ENCODE measurements around the gene TPGS1.
A peak's percentile ranks its signal among the peaks of the same experiment; 100 is the strongest.

TPGS1 gene

GRCh38 chr19:463483-464207 lies 43.7 kb upstream of the TPGS1 start:
- DNase-seq (ENCODE audit: low spot score): no peak

GRCh38 chr19:464208-464545 lies 43.1 kb upstream of the TPGS1 start:
- peaks cover 0 to 28% (median 13%) of the 10 kb centered on the region in 3 experiments for H3K27me3 ChIP-seq (ENCODE audit: control insufficient read depth in 3 of 3, insufficient read depth in 3 of 3, low read depth in 1 of 3, low read length in 3 of 3)
- H3K9me3 ChIP-seq (replicated peaks in 1 of 2; ENCODE audit: control insufficient read depth in 2 of 2, insufficient read depth in 1 of 2, low read depth in 1 of 2, low read length in 2 of 2): no peaks in the 10 kb centered on the region
- H3K36me3 ChIP-seq (replicated peaks in 1 of 2; ENCODE audit: control insufficient read depth in 2 of 2, insufficient read depth in 2 of 2, low read length in 2 of 2): no peaks in the 10 kb centered on the region
- peaks cover 5 to 10% of the 10 kb centered on the region in 2 donors for H3K4me1 ChIP-seq (ENCODE audit: control insufficient read depth in 2 of 2, insufficient read depth in 1 of 2, low read depth in 1 of 2, low read length in 2 of 2)
- no CpG with 5 or more reads among the region's 9 CpGs for WGBS, 2 donors (ENCODE audit: extremely low coverage in 2 of 2, insufficient read length in 2 of 2, insufficient replicate concordance in 1 of 2)
- H2BK5ac ChIP-seq (ENCODE audit: low read length): no peak overlapping the region
- H3K79me1 ChIP-seq (ENCODE audit: low read depth, low read length): no peaks in the 10 kb centered on the region
- no peak overlapping the region for H2AFZ ChIP-seq (ENCODE audit: low read length)
- no peak overlapping the region for H3K4me2 ChIP-seq (ENCODE audit: insufficient read depth, low read length, poor library complexity, severe bottlenecking)
- peak overlapping the region; percentile 4 for H2AK5ac ChIP-seq (ENCODE audit: low read depth, low read length)
- H3K14ac ChIP-seq (ENCODE audit: low read length): no peak overlapping the region
- H2BK12ac ChIP-seq (ENCODE audit: low read length): peak overlapping the region; percentile 24
- H3K4ac ChIP-seq (ENCODE audit: low read length): no peak overlapping the region
- no peak overlapping the region for H4K8ac ChIP-seq (ENCODE audit: low read depth, low read length)
- H3K27ac ChIP-seq (replicated peaks; ENCODE audit: low read length): no peak overlapping the region
- no peak for DNase-seq (ENCODE audit: low spot score)
- no peak overlapping the region for H2BK120ac ChIP-seq (ENCODE audit: low read depth, low read length)
- H3K18ac ChIP-seq (ENCODE audit: low read length): no peak overlapping the region
- H3K4me3 ChIP-seq (ENCODE audit: low read length in 2 of 2): no peak overlapping the region
- H2BK15ac ChIP-seq (ENCODE audit: low read length): peak overlapping the region; percentile 98
- H3K9ac ChIP-seq (ENCODE audit: low read depth, low read length, poor library complexity): no peak overlapping the region
- H3K23ac ChIP-seq (ENCODE audit: low read depth, low read length, poor library complexity): no peak overlapping the region
- H4K91ac ChIP-seq (ENCODE audit: low read depth, low read length, poor library complexity): no peak overlapping the region

More at GRCh38 chr19:463483-464207, 43.7 kb upstream of the TPGS1 start:
- Histone ChIP-seq H2AFZ (ENCODE audit: low read length) (no peak overlapping the region), H3K4ac (ENCODE audit: low read length) (no peak overlapping the region), H2BK15ac (ENCODE audit: low read length) (peak overlapping the region; percentile 98), H3K9ac (ENCODE audit: low read depth, low read length, poor library complexity) (no peak overlapping the region), H4K8ac (ENCODE audit: low read depth, low read length) (no peak overlapping the region), H3K14ac (ENCODE audit: low read length) (no peak overlapping the region), H3K4me2 (ENCODE audit: insufficient read depth, low read length, poor library complexity, severe bottlenecking) (no peak overlapping the region), H2BK120ac (ENCODE audit: low read depth, low read length) (no peak overlapping the region), H2BK12ac (ENCODE audit: low read length) (no peak overlapping the region), H2BK5ac (ENCODE audit: low read length) (peak overlapping the region; percentile 39), H3K9me3 (replicated peaks in 1 of 2; ENCODE audit: control insufficient read depth in 2 of 2, insufficient read depth in 1 of 2, low read depth in 1 of 2, low read length in 2 of 2) (no peaks in the 10 kb centered on the region), H3K27ac (replicated peaks; ENCODE audit: low read length) (no peak overlapping the region), H3K79me1 (ENCODE audit: low read depth, low read length) (no peaks in the 10 kb centered on the region), H4K91ac (ENCODE audit: low read depth, low read length, poor library complexity) (no peak overlapping the region), H3K4me1 (ENCODE audit: control insufficient read depth in 2 of 2, insufficient read depth in 1 of 2, low read depth in 1 of 2, low read length in 2 of 2) (peaks cover 5 to 10% of the 10 kb centered on the region in 2 donors), H2AK5ac (ENCODE audit: low read depth, low read length) (peak overlapping the region; percentile 4), H3K27me3 (ENCODE audit: control insufficient read depth in 3 of 3, insufficient read depth in 3 of 3, low read depth in 1 of 3, low read length in 3 of 3) (peaks cover 0 to 28% (median 13%) of the 10 kb centered on the region in 3 experiments), H3K23ac (ENCODE audit: low read depth, low read length, poor library complexity) (peak overlapping the region; percentile 65), H3K18ac (ENCODE audit: low read length) (peak overlapping the region; percentile 83), H3K36me3 (replicated peaks in 1 of 2; ENCODE audit: control insufficient read depth in 2 of 2, insufficient read depth in 2 of 2, low read length in 2 of 2) (no peaks in the 10 kb centered on the region), H3K4me3 (ENCODE audit: low read length in 2 of 2) (no peak overlapping the region)
- no CpG with 5 or more reads among the region's 35 CpGs for WGBS, 2 donors (ENCODE audit: extremely low coverage in 2 of 2, insufficient read length in 2 of 2, insufficient replicate concordance in 1 of 2)

GRCh38 chr19:465056-465816 lies 42.1 kb upstream of the TPGS1 start:
- H3K4ac ChIP-seq (ENCODE audit: low read length): no peak overlapping the region
- H3K4me3 ChIP-seq (ENCODE audit: low read length in 2 of 2): no peak overlapping the region
- no peak overlapping the region for H2BK15ac ChIP-seq (ENCODE audit: low read length)
- no peak overlapping the region for H3K14ac ChIP-seq (ENCODE audit: low read length)
- DNase-seq (ENCODE audit: low spot score): no peak
- 100% methylated on average over 2 of the region's 3 CpGs; no CpG with 5 or more reads in 1 of the 2 donors for WGBS, 2 donors (ENCODE audit: extremely low coverage in 2 of 2, insufficient read length in 2 of 2, insufficient replicate concordance in 1 of 2)
- no peak overlapping the region for H2BK5ac ChIP-seq (ENCODE audit: low read length)
- H3K79me1 ChIP-seq (ENCODE audit: low read depth, low read length): no peaks in the 10 kb centered on the region
- H4K8ac ChIP-seq (ENCODE audit: low read depth, low read length): no peak overlapping the region
- H3K27ac ChIP-seq (replicated peaks; ENCODE audit: low read length): no peak overlapping the region
- H3K23ac ChIP-seq (ENCODE audit: low read depth, low read length, poor library complexity): no peak overlapping the region
- peaks cover 0 to 22% (median 13%) of the 10 kb centered on the region in 3 experiments for H3K27me3 ChIP-seq (ENCODE audit: control insufficient read depth in 3 of 3, insufficient read depth in 3 of 3, low read depth in 1 of 3, low read length in 3 of 3)
- H3K18ac ChIP-seq (ENCODE audit: low read length): no peak overlapping the region
- H2BK120ac ChIP-seq (ENCODE audit: low read depth, low read length): no peak overlapping the region
- no peak overlapping the region for H3K4me2 ChIP-seq (ENCODE audit: insufficient read depth, low read length, poor library complexity, severe bottlenecking)
- H3K36me3 ChIP-seq (replicated peaks in 1 of 2; ENCODE audit: control insufficient read depth in 2 of 2, insufficient read depth in 2 of 2, low read length in 2 of 2): no peaks in the 10 kb centered on the region
- H2BK12ac ChIP-seq (ENCODE audit: low read length): no peak overlapping the region
- H3K9me3 ChIP-seq (replicated peaks in 1 of 2; ENCODE audit: control insufficient read depth in 2 of 2, insufficient read depth in 1 of 2, low read depth in 1 of 2, low read length in 2 of 2): no peaks in the 10 kb centered on the region
- H3K4me1 ChIP-seq (ENCODE audit: control insufficient read depth in 2 of 2, insufficient read depth in 1 of 2, low read depth in 1 of 2, low read length in 2 of 2): peaks cover 5 to 7% of the 10 kb centered on the region in 2 donors
- no peak overlapping the region for H2AFZ ChIP-seq (ENCODE audit: low read length)
- peak overlapping the region; percentile 21 for H3K9ac ChIP-seq (ENCODE audit: low read depth, low read length, poor library complexity)
- no peak overlapping the region for H4K91ac ChIP-seq (ENCODE audit: low read depth, low read length, poor library complexity)
- H2AK5ac ChIP-seq (ENCODE audit: low read depth, low read length): no peak overlapping the region

- no peak for DNase-seq (ENCODE audit: low spot score)
These were observed 39.7 kb upstream of the TPGS1 start for GRCh38 chr19:467554-467953.

More at GRCh38 chr19:467554-467953, 39.7 kb upstream of the TPGS1 start:
- H3K23ac ChIP-seq (ENCODE audit: low read depth, low read length, poor library complexity): no peak overlapping the region
- peaks cover 0 to 8% (median 2%) of the 10 kb centered on the region in 3 experiments for H3K27me3 ChIP-seq (ENCODE audit: control insufficient read depth in 3 of 3, insufficient read depth in 3 of 3, low read depth in 1 of 3, low read length in 3 of 3)
- H3K18ac ChIP-seq (ENCODE audit: low read length): peak overlapping the region; percentile 80
- H3K9me3 ChIP-seq (replicated peaks in 1 of 2; ENCODE audit: control insufficient read depth in 2 of 2, insufficient read depth in 1 of 2, low read depth in 1 of 2, low read length in 2 of 2): no peaks in the 10 kb centered on the region
- H2AK5ac ChIP-seq (ENCODE audit: low read depth, low read length): peak overlapping the region; percentile 89
- no peak overlapping the region for H3K4ac ChIP-seq (ENCODE audit: low read length)
- no peak overlapping the region for H2AFZ ChIP-seq (ENCODE audit: low read length)
- no peak overlapping the region for H3K9ac ChIP-seq (ENCODE audit: low read depth, low read length, poor library complexity)
- peak overlapping the region; percentile 41 for H2BK12ac ChIP-seq (ENCODE audit: low read length)
- peak overlapping the region; percentile 43 for H2BK15ac ChIP-seq (ENCODE audit: low read length)
- no peaks in the 10 kb centered on the region for H3K79me1 ChIP-seq (ENCODE audit: low read depth, low read length)
- H4K8ac ChIP-seq (ENCODE audit: low read depth, low read length): peak overlapping the region; percentile 72
- H2BK5ac ChIP-seq (ENCODE audit: low read length): peak overlapping the region; percentile 35
- H2BK120ac ChIP-seq (ENCODE audit: low read depth, low read length): peak overlapping the region; percentile 41
- H4K91ac ChIP-seq (ENCODE audit: low read depth, low read length, poor library complexity): no peak overlapping the region
- no CpG with 5 or more reads among the region's 11 CpGs for WGBS, 2 donors (ENCODE audit: extremely low coverage in 2 of 2, insufficient read length in 2 of 2, insufficient replicate concordance in 1 of 2)
- no peaks in the 10 kb centered on the region for H3K36me3 ChIP-seq (replicated peaks in 1 of 2; ENCODE audit: control insufficient read depth in 2 of 2, insufficient read depth in 2 of 2, low read length in 2 of 2)
- H3K4me2 ChIP-seq (ENCODE audit: insufficient read depth, low read length, poor library complexity, severe bottlenecking): no peak overlapping the region
- H3K14ac ChIP-seq (ENCODE audit: low read length): no peak overlapping the region
- peaks cover 0 to 2% of the 10 kb centered on the region in 2 donors for H3K4me1 ChIP-seq (ENCODE audit: control insufficient read depth in 2 of 2, insufficient read depth in 1 of 2, low read depth in 1 of 2, low read length in 2 of 2)
- H3K27ac ChIP-seq (replicated peaks; ENCODE audit: low read length): no peak overlapping the region
- H3K4me3 ChIP-seq (ENCODE audit: low read length in 2 of 2): peak overlapping the region in 1 of 2 donors; percentile 55

All from neuronal stem cell (in vitro differentiated cells).